HG03565 (cell line): Measurements from ENCODE around the gene ZNF160.
"Not testable (repeated sequence)": the region's sequence is repeated elsewhere in the genome, so short reads cannot be mapped to it uniquely, and the experiment has no call there.

ENCODE experiments used
- ATAC-seq: cut with Tn5 transposase; IDR thresholded peaks from one replicate; pipeline ENCODE4 v1.9.1; 2021; ENCODE audit warnings: mild to moderate bottlenecking, moderate library complexity; ENCODE audit not compliant: unreplicated experiment

The ZNF160 gene

GRCh38 chr19:53034054-53034453 lies 69.2 kb downstream of the ZNF160 start:
- no peak for ATAC-seq

GRCh38 chr19:53028306-53028705 lies 74.9 kb downstream of the ZNF160 start:
- not testable (repeated sequence) for ATAC-seq

GRCh38 chr19:53019684-53020083 lies 83.5 kb downstream of the ZNF160 start:
- ATAC-seq, result no peak
